DMS114 treated with DMSO at 0.1 percent for 48 hours (cell line): ENCODE data around the gene SH3PXD2B.
"Not testable (repeated sequence)": the region's sequence is repeated elsewhere in the genome, so short reads cannot be mapped to it uniquely, and the experiment has no call there.

Experiments
- DNase-seq: peaks from one replicate; lab custom pipeline; 2025; ENCODE audit not compliant: unreplicated experiment; lab: John Stamatoyannopoulos, UW

SH3PXD2B gene

GRCh38 chr5:172373680-172374079 is 80.6 kb downstream of the SH3PXD2B start:
- no peak for DNase-seq

- DNase-seq, result no peak
Observed at GRCh38 chr5:172371684-172372083, 82.6 kb downstream of the SH3PXD2B start.

GRCh38 chr5:172370648-172371545 is 83.4 kb downstream of the SH3PXD2B start:
- peak; percentile 10 for DNase-seq

- DNase-seq, result no peak
Observed at GRCh38 chr5:172370237-172370640, 84.1 kb downstream of the SH3PXD2B start.

- DNase-seq, result not testable (repeated sequence)
Observed at GRCh38 chr5:172368699-172369098, 85.6 kb downstream of the SH3PXD2B start.

GRCh38 chr5:172365948-172366608 is 88.2 kb downstream of the SH3PXD2B start:
- DNase-seq, result no peak

GRCh38 chr5:172364773-172365172 is 89.6 kb downstream of the SH3PXD2B start:
- DNase-seq, result no peak

GRCh38 chr5:172362755-172363154 is 91.6 kb downstream of the SH3PXD2B start:
- DNase-seq, result no peak

GRCh38 chr5:172361566-172362238 is 92.6 kb downstream of the SH3PXD2B start:
- no peak for DNase-seq

GRCh38 chr5:172358345-172358744 is 96.0 kb downstream of the SH3PXD2B start:
- no peak for DNase-seq

GRCh38 chr5:172356527-172356926 is 97.8 kb downstream of the SH3PXD2B start:
- no peak for DNase-seq

- DNase-seq, result no peak
Observed at GRCh38 chr5:172356047-172356446, 98.3 kb downstream of the SH3PXD2B start.

- no peak for DNase-seq
Observed at GRCh38 chr5:172353846-172354245, 100.5 kb downstream of the SH3PXD2B start.

GRCh38 chr5:172353271-172353812 is 101.0 kb downstream of the SH3PXD2B start:
- DNase-seq, result no peak

- DNase-seq, result not testable (repeated sequence)
Observed at GRCh38 chr5:172352526-172352925, 101.8 kb downstream of the SH3PXD2B start.

GRCh38 chr5:172351240-172351778 is 103.0 kb downstream of the SH3PXD2B start:
- no peak for DNase-seq

GRCh38 chr5:172350212-172351181 is 103.8 kb downstream of the SH3PXD2B start:
- no peak for DNase-seq

GRCh38 chr5:172348733-172349132 is 105.6 kb downstream of the SH3PXD2B start:
- not testable (repeated sequence) for DNase-seq

GRCh38 chr5:172348084-172348483 is 106.2 kb downstream of the SH3PXD2B start:
- no peak for DNase-seq

- no peak for DNase-seq
Observed at GRCh38 chr5:172347496-172348052, 106.8 kb downstream of the SH3PXD2B start.
